KMS-11 (cell line): Measurements from ENCODE around the gene RAB11FIP3.

ENCODE experiments used
- H2AFZ ChIP-seq: fragments of 200-600 bp; sonication (generic); 2 replicates; pipeline ENCODE4 v1.6.1; 2016; ENCODE audit warnings: antibody characterized with exemption, mixed run types, low read depth
- H3K27ac ChIP-seq: fragments of 200-600 bp; sonication (generic); 2 replicates; pipeline ENCODE4 v1.6.1; 2016; ENCODE audit warnings: mild to moderate bottlenecking, mixed run types
- H3K27me3 ChIP-seq: fragments of 200-600 bp; sonication (generic); 2 replicates; pipeline ENCODE4 v1.6.1; 2017; ENCODE audit warnings: mild to moderate bottlenecking, low read depth, mixed run types, moderate library complexity; ENCODE audit not compliant: insufficient read depth
- H3K36me3 ChIP-seq: fragments of 200-600 bp; sonication (generic); 2 replicates; pipeline ENCODE4 v1.6.1; 2017; ENCODE audit warnings: mild to moderate bottlenecking, mixed run types; ENCODE audit not compliant: insufficient read depth
- H3K4me1 ChIP-seq: fragments of 200-600 bp; sonication (generic); 2 replicates; pipeline ENCODE4 v1.6.1; 2016; ENCODE audit warnings: mild to moderate bottlenecking, low read depth, mixed run types; ENCODE audit not compliant: poor library complexity, severe bottlenecking
- H3K4me2 ChIP-seq: fragments of 200-600 bp; sonication (generic); 2 replicates; pipeline ENCODE4 v1.7.0; 2016; ENCODE audit warnings: mild to moderate bottlenecking, mixed run types
- H3K4me3 ChIP-seq: fragments of 200-600 bp; sonication (generic); IDR thresholded peaks from 2 replicates; pipeline ENCODE4 v1.6.1; 2017; ENCODE audit warnings: low read depth, low read length, mixed read lengths; ENCODE audit not compliant: insufficient read depth
- H3K79me2 ChIP-seq: fragments of 200-600 bp; sonication (generic); 2 replicates; pipeline ENCODE4 v1.6.1; 2016; ENCODE audit warnings: low read depth, mixed run types; ENCODE audit not compliant: insufficient read depth
- H3K9ac ChIP-seq: fragments of 200-600 bp; sonication (generic); 2 replicates; pipeline ENCODE4 v1.6.1; 2016; ENCODE audit warnings: mild to moderate bottlenecking, mixed run types
- H4K20me1 ChIP-seq: fragments of 200-600 bp; sonication (generic); 2 replicates; pipeline ENCODE4 v1.6.1; 2016; ENCODE audit warnings: mild to moderate bottlenecking, mixed run types; ENCODE audit not compliant: insufficient read depth
- TF ChIP-seq, protein P1 (sequence below): fragments of 200-600 bp; sonication (generic); conservative IDR thresholded peaks from 2 replicates; pipeline ENCODE4 v1.6.1; 2017; ENCODE audit warnings: low read depth, mild to moderate bottlenecking, antibody characterized with exemption, low read length, moderate library complexity, mixed read lengths

RAB11FIP3 gene

DNA sequence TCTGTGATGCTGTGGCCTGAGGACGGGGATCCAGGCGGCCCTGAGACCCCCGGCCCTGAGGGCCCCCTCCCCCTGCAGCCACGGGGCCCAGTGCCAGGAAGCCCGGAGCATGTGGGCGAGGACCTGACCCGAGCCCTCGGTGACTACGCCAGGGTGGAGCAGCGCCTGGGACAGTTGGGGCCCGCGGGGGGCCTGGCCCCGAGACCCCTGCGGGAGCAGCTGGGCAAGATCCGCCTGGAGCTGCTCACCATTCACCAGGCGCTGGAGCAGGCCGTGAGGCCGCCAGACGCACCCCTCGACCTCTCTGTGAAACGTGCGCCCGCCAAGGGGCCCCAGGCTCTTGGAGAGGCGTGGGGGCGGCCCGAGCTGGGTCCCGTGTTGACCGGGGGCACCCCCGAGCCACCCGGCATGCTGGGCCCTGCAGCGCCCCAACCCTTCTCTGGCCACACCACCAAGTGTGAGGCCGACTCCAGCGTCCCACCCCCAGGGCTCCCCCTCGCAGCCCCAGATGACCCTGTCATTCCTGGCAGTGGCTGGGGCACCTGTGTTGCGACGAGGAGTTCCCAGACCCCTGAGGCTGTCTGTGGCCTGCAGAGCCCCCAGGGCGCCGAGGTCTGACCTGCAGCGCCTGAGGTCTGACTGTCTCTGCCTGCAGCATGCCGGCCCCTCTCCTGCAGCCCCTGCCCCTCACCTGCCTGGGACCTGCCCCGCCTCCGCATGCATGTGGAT is 139.4 kb downstream of the RAB11FIP3 start:
- Histone ChIP-seq H3K4me1 (peaks cover 30% of the 10 kb centered on the region), H3K4me3 (no peak overlapping the region), H2AFZ (no peak overlapping the region), H4K20me1 (no peaks in the 10 kb centered on the region), H3K9ac (no peak overlapping the region), H3K4me2 (no peak overlapping the region), H3K79me2 (no peaks in the 10 kb centered on the region), H3K27me3 (peaks cover 13% of the 10 kb centered on the region; the same call in 1 of the 2 replicates), H3K27ac (no peak overlapping the region), H3K36me3 (no peaks in the 10 kb centered on the region)
- TF ChIP-seq, protein P1, sequence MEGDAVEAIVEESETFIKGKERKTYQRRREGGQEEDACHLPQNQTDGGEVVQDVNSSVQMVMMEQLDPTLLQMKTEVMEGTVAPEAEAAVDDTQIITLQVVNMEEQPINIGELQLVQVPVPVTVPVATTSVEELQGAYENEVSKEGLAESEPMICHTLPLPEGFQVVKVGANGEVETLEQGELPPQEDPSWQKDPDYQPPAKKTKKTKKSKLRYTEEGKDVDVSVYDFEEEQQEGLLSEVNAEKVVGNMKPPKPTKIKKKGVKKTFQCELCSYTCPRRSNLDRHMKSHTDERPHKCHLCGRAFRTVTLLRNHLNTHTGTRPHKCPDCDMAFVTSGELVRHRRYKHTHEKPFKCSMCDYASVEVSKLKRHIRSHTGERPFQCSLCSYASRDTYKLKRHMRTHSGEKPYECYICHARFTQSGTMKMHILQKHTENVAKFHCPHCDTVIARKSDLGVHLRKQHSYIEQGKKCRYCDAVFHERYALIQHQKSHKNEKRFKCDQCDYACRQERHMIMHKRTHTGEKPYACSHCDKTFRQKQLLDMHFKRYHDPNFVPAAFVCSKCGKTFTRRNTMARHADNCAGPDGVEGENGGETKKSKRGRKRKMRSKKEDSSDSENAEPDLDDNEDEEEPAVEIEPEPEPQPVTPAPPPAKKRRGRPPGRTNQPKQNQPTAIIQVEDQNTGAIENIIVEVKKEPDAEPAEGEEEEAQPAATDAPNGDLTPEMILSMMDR = no peak

GRCh38 chr16:565419-566330 is 140.2 kb downstream of the RAB11FIP3 start:
- Histone ChIP-seq H3K27ac (no peak overlapping the region), H3K4me3 (no peak overlapping the region), H4K20me1 (no peaks in the 10 kb centered on the region), H2AFZ (no peak overlapping the region), H3K27me3 (peaks cover 13% of the 10 kb centered on the region; the same call in 1 of the 2 replicates), H3K4me2 (peak overlapping the region; percentile 73; the same call in 1 of the 2 replicates), H3K4me1 (peaks cover 30% of the 10 kb centered on the region), H3K36me3 (no peaks in the 10 kb centered on the region), H3K9ac (no peak overlapping the region), H3K79me2 (peaks cover 7% of the 10 kb centered on the region; the same call in 1 of the 2 replicates)
- TF ChIP-seq, protein P1 = no peak

GRCh38 chr16:566475-567372 is 141.3 kb downstream of the RAB11FIP3 start, which contains the start of gene NHLRC4:
Gene NHLRC4 (plus strand): TSS chr16:567005. CDS start chr16:568048, 1,043 bp downstream.
- no peaks in the 10 kb centered on the region for H4K20me1 ChIP-seq
- H3K4me1 ChIP-seq = peaks cover 30% of the 10 kb centered on the region
- H3K79me2 ChIP-seq = peaks cover 9% of the 10 kb centered on the region; the same call in 1 of the 2 replicates
- TF ChIP-seq, protein P1 = no peak
- no peaks in the 10 kb centered on the region for H3K36me3 ChIP-seq
- peak within 1 kb of the TSS; percentile 73 for H3K4me2 ChIP-seq
- H3K9ac ChIP-seq = peak within 1 kb of the TSS; percentile 37; the same call in 1 of the 2 replicates
- H3K27me3 ChIP-seq = peaks cover 6% of the 10 kb centered on the region; the same call in 1 of the 2 replicates
- H3K27ac ChIP-seq = peak within 1 kb of the TSS; percentile 61
- no peak within 1 kb of the TSS for H3K4me3 ChIP-seq
- H2AFZ ChIP-seq = peak within 1 kb of the TSS; percentile 44
